Stimulated activated CD8-positive, alpha-beta memory T cell treated with anti-CD3 and anti-CD28 coated beads, Interleukin-4, amount 100 ng/mL, for 1 hour (primary cell): ENCODE results near the gene MYCBP.
A peak's percentile ranks its signal among the peaks of the same experiment; 100 is the strongest.
"Not testable (repeated sequence)": the region's sequence is repeated elsewhere in the genome, so short reads cannot be mapped to it uniquely, and the experiment has no call there.

Experiments used
- DNase-seq, 2 donors: peaks; one replicate each; pipeline ENCODE4 v3.0.0-alpha.2; 2020; ENCODE audit warnings: low read depth in 2 of 2, low spot score in 1 of 2

The MYCBP gene

GRCh38 chr1:38873027-38873969 lies at the start of gene MYCBP:
TSS of gene MYCBP (minus strand) at chr1:38873348. CDS start at chr1:38873305, 43 bp downstream.
- peak; percentile 86 to 95 for DNase-seq

GRCh38 chr1:38919130-38919529 lies 46.0 kb upstream of the MYCBP start:
- no peak for DNase-seq

GRCh38 chr1:38918568-38918967 lies 45.4 kb upstream of the MYCBP start:
- no peak for DNase-seq

- DNase-seq: no peak
Observed at GRCh38 chr1:38917772-38918171, 44.6 kb upstream of the MYCBP start.

- no peak for DNase-seq
Observed at GRCh38 chr1:38917337-38917736, 44.2 kb upstream of the MYCBP start.

GRCh38 chr1:38915352-38915948 lies 42.3 kb upstream of the MYCBP start:
- DNase-seq: no peak

GRCh38 chr1:38914908-38915307 lies 41.8 kb upstream of the MYCBP start:
- not testable (repeated sequence) for DNase-seq

- DNase-seq: no peak
Observed at GRCh38 chr1:38908821-38909220, 35.7 kb upstream of the MYCBP start.

GRCh38 chr1:38905985-38906384 lies 32.8 kb upstream of the MYCBP start:
- DNase-seq: no peak

- DNase-seq: no peak
Observed at GRCh38 chr1:38899560-38899959, 26.4 kb upstream of the MYCBP start.

GRCh38 chr1:38898653-38899230 lies 25.6 kb upstream of the MYCBP start:
- no peak for DNase-seq

GRCh38 chr1:38896169-38896568 lies 23.0 kb upstream of the MYCBP start:
- DNase-seq: no peak

- DNase-seq: no peak
Observed at GRCh38 chr1:38892976-38893375, 19.8 kb upstream of the MYCBP start.

GRCh38 chr1:38891753-38892152 lies 18.6 kb upstream of the MYCBP start:
- no peak for DNase-seq

- no peak for DNase-seq
Observed at GRCh38 chr1:38889589-38889988, 16.4 kb upstream of the MYCBP start.

GRCh38 chr1:38888423-38889333 lies 15.5 kb upstream of the MYCBP start:
- no peak for DNase-seq

GRCh38 chr1:38885092-38885491 lies 11.9 kb upstream of the MYCBP start:
- DNase-seq: no peak

GRCh38 chr1:38881487-38881886 lies 8.3 kb upstream of the MYCBP start, which contains the start of gene GJA9:
TSS of gene GJA9 (minus strand) at chr1:38881587. CDS start at chr1:38876098, 5,489 bp downstream.
- DNase-seq: no peak

- DNase-seq: no peak
Observed at GRCh38 chr1:38875811-38876210, 2.7 kb upstream of the MYCBP start.

GRCh38 chr1:38872401-38873026 lies 634 bp downstream of the MYCBP start:
- no peak for DNase-seq
